Progenitor cell of endocrine pancreas (in vitro differentiated cells): ENCODE data around the gene PRDM16. TPM values are rescaled to one million over a fixed set of nuclear protein-coding genes. Genes with fewer than 3 reads are reported as not detected.

ENCODE experiments used
- DNase-seq: peaks from one replicate; pipeline ENCODE4 v3.0.0; 2021; ENCODE audit warnings: low spot score; ENCODE audit not compliant: unreplicated experiment
- H3K27ac Mint-ChIP-seq: 2 replicates; pipeline ENCODE4 v1.8.0; 2021; ENCODE audit warnings: mild to moderate bottlenecking, moderate library complexity, mixed read lengths
- H3K27me3 Mint-ChIP-seq: 2 replicates; pipeline ENCODE4 v1.8.0; 2021; ENCODE audit warnings: mixed read lengths
- H3K36me3 Mint-ChIP-seq: 2 replicates; pipeline ENCODE4 v1.8.0; 2022; ENCODE audit warnings: mixed read lengths; ENCODE audit not compliant: insufficient read depth
- H3K4me1 Mint-ChIP-seq: 2 replicates; pipeline ENCODE4 v1.8.0; 2021; ENCODE audit warnings: low read depth, mixed read lengths
- H3K4me3 Mint-ChIP-seq: 2 replicates; pipeline ENCODE4 v1.8.0; 2021; ENCODE audit warnings: low read depth, mild to moderate bottlenecking, moderate library complexity, mixed read lengths
- H3K9me3 Mint-ChIP-seq: 2 replicates; pipeline ENCODE4 v1.8.0; 2021; ENCODE audit warnings: low read depth, mixed read lengths
- CTCF ChIP-seq: fragments of 200-600 bp; sonication (generic); IDR thresholded peaks from one replicate; pipeline ENCODE4 v1.5.0; 2021; ENCODE audit warnings: antibody characterized with exemption, mild to moderate bottlenecking; ENCODE audit not compliant: unreplicated experiment
- total RNA-seq: library from RNA; stranded (reverse); gene quantifications from 2 replicates; pipeline ENCODE4 v1.2.1, GENCODE V29; 2021

PRDM16 gene
- total RNA-seq, 1 donor from 2014 or later: 69.1 TPM

- H3K9me3 Mint-ChIP-seq: no peaks in the 10 kb centered on the region
- no peak for TF ChIP-seq CTCF
- H3K4me3 Mint-ChIP-seq: no peak overlapping the region
- H3K27me3 Mint-ChIP-seq: no peaks in the 10 kb centered on the region
- peaks cover 34% of the 10 kb centered on the region for H3K4me1 Mint-ChIP-seq
- peak overlapping the region; percentile 92 for H3K27ac Mint-ChIP-seq
- no peak for DNase-seq
- H3K36me3 Mint-ChIP-seq: peaks cover 1% of the 10 kb centered on the region
These were observed 244.6 kb downstream of the PRDM16 start for GRCh38 chr1:3313576-3313950.

- Mint-ChIP-seq H3K4me1 (peaks cover 44% of the 10 kb centered on the region), H3K36me3 (peaks cover 1% of the 10 kb centered on the region), H3K9me3 (no peaks in the 10 kb centered on the region), H3K4me3 (no peak overlapping the region), H3K27ac (peak overlapping the region; percentile 49), H3K27me3 (no peaks in the 10 kb centered on the region)
- TF ChIP-seq CTCF: no peak
- DNase-seq: no peak
These were observed 245.7 kb downstream of the PRDM16 start for GRCh38 chr1:3314491-3315381.

- no peak for DNase-seq
- no peaks in the 10 kb centered on the region for H3K9me3 Mint-ChIP-seq
- no peak for TF ChIP-seq CTCF
- peaks cover 1% of the 10 kb centered on the region for H3K36me3 Mint-ChIP-seq
- H3K27me3 Mint-ChIP-seq: no peaks in the 10 kb centered on the region
- H3K27ac Mint-ChIP-seq: peak overlapping the region; percentile 49
- H3K4me1 Mint-ChIP-seq: peaks cover 51% of the 10 kb centered on the region
- H3K4me3 Mint-ChIP-seq: no peak overlapping the region
These were observed 246.7 kb downstream of the PRDM16 start for GRCh38 chr1:3315399-3316339.

GRCh38 chr1:3316340-3316943 is 247.4 kb downstream of the PRDM16 start:
- peak overlapping the region; percentile 40 for H3K27ac Mint-ChIP-seq
- H3K4me3 Mint-ChIP-seq: no peak overlapping the region
- H3K36me3 Mint-ChIP-seq: peaks cover 1% of the 10 kb centered on the region
- no peak for DNase-seq
- no peaks in the 10 kb centered on the region for H3K27me3 Mint-ChIP-seq
- no peaks in the 10 kb centered on the region for H3K9me3 Mint-ChIP-seq
- no peak for TF ChIP-seq CTCF
- H3K4me1 Mint-ChIP-seq: peaks cover 51% of the 10 kb centered on the region

- Mint-ChIP-seq H3K27me3 (no peaks in the 10 kb centered on the region), H3K4me1 (peaks cover 52% of the 10 kb centered on the region), H3K4me3 (no peak overlapping the region), H3K36me3 (peaks cover 1% of the 10 kb centered on the region), H3K9me3 (no peaks in the 10 kb centered on the region), H3K27ac (no peak overlapping the region)
- no peak for DNase-seq
- TF ChIP-seq CTCF: no peak
These were observed 248.5 kb downstream of the PRDM16 start for GRCh38 chr1:3317456-3317855.
